TTC549 (cell line): ENCODE data around the gene PCDHGB3.
"Not testable (repeated sequence)": the region's sequence is repeated elsewhere in the genome, so short reads cannot be mapped to it uniquely, and the experiment has no call there.

Experiments
- FAIRE-seq: peaks from 2 replicates; lab custom pipeline; 2012; peaks lifted over from hg19 to GRCh38; lab: Jason Lieb, UNC

Gene PCDHGB3

DNA sequence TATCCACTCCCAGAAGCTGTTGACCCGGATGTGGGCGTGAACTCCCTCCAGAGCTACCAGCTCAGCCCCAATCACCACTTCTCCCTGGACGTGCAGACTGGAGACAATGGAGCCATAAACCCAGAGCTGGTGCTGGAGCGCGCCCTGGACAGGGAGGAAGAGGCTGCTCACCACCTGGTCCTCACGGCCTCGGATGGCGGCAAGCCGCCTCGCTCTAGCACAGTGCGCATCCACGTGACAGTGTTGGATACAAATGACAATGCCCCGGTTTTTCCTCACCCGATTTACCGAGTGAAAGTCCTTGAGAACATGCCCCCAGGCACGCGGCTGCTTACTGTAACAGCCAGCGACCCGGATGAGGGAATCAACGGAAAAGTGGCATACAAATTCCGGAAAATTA is 23.2 kb downstream of the PCDHGB3 start:
- FAIRE-seq: no peak

DNA sequence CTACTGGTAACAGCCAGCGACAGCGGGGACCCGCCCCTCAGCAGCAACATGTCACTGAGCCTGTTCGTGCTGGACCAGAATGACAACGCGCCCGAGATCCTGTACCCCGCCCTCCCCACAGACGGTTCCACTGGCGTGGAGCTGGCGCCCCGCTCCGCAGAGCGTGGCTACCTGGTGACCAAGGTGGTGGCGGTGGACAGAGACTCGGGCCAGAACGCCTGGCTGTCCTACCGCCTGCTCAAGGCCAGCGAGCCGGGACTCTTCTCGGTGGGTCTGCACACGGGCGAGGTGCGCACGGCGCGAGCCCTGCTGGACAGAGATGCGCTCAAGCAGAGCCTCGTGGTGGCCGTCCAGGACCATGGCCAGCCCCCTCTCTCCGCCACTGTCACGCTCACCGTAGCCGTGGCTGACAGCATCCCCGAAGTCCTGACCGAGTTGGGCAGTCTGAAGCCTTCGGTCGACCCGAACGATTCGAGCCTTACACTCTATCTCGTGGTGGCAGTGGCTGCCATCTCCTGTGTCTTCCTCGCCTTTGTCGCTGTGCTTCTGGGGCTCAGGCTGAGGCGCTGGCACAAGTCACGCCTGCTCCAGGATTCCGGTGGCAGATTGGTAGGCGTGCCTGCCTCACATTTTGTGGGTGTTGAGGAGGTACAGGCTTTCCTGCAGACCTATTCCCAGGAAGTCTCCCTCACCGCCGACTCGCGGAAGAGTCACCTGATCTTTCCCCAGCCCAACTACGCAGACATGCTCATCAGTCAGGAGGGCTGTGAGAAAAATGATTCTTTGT is 24.6 kb downstream of the PCDHGB3 start:
- FAIRE-seq: not testable (repeated sequence)

DNA sequence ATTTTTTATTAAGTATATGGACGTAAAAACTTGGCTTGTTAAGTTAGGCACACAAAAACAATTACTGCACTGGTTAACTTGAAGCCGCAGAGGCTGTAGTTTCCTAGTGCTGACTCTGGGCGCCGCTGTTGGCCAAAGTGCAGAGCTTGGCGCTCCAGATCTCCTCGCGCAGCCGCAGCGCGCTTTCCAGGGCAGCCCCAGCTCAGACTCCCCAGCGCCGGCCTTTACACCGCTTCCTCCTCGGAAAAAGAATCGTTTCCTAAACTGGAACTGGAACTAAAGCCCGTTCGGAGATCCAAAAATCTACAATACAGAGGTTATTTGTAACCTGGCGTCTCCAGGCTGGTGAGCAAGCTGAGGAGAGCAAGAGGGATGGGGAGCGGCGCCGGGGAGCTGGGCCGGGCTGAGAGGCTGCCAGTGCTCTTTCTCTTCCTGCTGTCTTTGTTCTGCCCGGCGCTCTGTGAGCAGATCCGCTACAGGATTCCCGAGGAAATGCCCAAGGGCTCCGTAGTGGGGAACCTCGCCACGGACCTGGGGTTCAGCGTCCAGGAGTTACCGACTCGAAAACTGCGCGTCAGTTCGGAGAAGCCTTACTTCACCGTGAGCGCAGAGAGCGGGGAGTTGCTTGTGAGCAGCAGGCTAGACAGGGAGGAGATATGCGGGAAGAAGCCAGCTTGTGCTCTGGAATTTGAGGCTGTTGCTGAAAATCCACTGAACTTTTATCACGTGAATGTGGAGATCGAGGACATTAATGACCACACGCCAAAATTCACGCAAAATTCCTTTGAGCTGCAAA is 27.9 kb downstream of the PCDHGB3 start, which contains the start of gene PCDHGB5:
TSS of gene PCDHGB5 (plus strand) at position 192 of the 796 bp plus-strand sequence. CDS start at position 373, 181 bp downstream.
- FAIRE-seq: not testable (repeated sequence)

GRCh38 chr5:141398608-141399007 is 28.6 kb downstream of the PCDHGB3 start:
- no peak for FAIRE-seq

- FAIRE-seq: no peak
Measured at GRCh38 chr5:141399555-141400258, 29.7 kb downstream of the PCDHGB3 start.

DNA sequence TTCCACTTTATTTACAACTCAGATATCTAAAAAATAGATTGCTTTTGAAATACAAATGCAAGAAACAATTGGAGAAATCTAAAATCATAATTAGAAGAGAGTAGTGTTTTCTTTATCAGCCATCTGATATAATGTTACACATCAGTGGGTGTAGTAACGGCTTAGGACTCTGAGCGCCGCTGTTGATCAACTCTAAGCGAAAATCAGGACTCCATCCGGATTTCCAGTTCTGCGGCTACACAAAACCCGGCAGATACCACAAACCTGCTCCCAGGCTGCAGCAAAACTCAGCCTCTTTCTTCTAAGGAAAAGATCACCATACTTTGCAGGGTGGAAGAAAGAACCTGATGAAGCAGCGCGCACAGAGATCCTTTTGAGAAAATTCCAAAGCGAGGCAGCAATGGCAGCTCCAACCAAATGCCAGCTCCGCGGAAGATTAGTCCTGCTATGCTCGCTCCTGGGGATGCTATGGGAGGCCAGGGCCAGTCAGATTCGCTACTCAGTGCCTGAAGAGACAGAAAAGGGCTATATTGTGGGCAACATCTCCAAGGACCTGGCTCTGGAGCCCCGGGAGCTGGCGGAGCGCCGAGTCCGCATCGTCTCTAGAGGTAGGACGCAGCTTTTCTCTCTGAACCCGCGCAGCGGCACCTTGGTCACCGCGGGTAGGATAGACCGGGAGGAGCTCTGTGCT is 32.7 kb downstream of the PCDHGB3 start, which contains the start of gene PCDHGA9:
TSS of gene PCDHGA9 (plus strand) at position 226 of the 691 bp plus-strand sequence. CDS start at position 401, 175 bp downstream.
- FAIRE-seq: no peak

- FAIRE-seq: no peak
Measured at GRCh38 chr5:141403387-141403786, 33.3 kb downstream of the PCDHGB3 start.

DNA sequence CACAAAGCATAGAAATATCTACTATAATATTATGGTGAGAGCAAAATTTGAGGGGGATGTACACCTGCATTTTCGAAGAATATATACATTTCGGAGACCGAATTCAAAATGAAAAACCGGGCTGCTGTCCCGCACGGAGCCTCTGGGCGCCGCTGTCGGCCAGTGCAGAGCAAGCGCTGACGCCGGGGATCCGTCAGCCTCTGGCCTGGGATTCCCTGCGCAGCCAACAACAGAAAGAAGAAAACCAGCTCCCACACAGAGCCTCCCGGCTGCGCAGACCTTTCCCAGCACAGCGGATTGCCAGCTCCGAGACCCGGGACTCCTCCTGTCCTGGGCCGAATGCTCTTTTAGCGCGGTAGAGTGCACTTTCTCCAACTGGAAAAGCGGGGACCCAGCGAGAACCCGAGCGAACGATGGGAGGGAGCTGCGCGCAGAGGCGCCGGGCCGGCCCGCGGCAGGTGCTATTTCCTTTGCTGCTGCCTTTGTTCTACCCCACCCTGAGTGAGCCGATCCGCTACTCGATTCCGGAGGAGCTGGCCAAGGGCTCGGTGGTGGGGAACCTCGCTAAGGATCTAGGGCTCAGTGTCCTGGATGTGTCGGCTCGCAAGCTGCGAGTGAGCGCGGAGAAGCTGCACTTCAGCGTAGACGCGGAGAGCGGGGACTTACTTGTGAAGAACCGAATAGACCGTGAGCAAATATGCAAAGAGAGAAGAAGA is 37.9 kb downstream of the PCDHGB3 start, which contains the start of gene PCDHGB6:
TSS of gene PCDHGB6 (plus strand) at position 232 of the 716 bp plus-strand sequence. CDS start at position 414, 182 bp downstream.
- FAIRE-seq: not testable (repeated sequence)

GRCh38 chr5:141409598-141410306 is 39.7 kb downstream of the PCDHGB3 start:
- FAIRE-seq: no peak

- no peak for FAIRE-seq
Measured at GRCh38 chr5:141411575-141411974, 41.5 kb downstream of the PCDHGB3 start.

DNA sequence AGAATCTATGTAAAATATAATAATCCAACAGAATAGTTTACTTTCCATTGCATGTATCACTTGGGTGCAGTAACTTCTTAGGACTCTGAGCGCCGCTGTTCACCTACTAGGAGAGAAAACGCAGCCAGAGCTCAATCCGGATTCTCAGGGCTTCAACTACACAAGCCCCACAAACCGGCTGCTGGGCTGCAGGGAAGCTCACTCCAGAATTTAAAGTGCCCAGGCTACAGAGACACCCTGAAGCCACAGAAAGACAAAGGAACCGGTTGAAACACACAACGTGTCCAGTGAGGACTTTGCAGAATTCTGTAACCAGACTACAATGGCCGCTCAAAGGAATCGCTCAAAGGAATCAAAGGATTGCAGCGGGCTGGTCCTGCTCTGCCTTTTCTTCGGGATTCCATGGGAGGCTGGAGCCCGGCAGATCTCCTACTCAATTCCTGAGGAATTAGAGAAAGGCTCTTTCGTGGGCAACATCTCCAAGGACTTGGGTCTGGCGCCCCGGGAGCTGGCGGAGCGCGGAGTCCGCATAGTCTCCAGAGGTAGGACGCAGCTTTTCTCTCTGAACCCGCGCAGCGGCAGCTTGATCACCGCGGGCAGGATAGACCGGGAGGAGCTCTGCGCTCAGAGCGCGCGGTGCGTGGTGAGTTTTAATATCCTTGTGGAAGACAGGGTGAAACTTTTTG is 43.0 kb downstream of the PCDHGB3 start, which contains the start of gene PCDHGA10:
TSS of gene PCDHGA10 (plus strand) at position 134 of the 686 bp plus-strand sequence. CDS start at position 323, 189 bp downstream.
- FAIRE-seq: no peak

DNA sequence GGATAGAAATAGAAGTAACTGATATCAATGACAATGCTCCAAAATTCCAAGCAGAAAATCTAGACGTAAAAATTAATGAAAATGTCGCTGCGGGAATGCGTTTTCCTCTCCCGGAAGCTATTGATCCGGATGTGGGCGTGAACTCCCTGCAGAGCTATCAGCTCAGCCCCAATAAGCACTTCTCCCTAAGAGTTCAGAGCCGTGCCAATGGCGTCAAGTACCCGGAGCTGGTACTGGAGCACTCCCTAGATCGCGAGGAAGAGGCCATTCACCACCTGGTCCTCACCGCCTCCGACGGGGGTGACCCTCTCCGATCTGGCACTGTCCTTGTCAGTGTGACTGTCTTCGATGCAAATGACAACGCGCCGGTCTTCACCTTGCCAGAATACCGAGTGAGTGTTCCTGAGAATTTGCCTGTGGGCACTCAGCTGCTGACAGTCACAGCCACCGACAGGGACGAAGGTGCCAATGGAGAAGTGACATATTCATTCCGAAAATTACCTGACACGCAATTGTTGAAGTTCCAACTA is 43.6 kb downstream of the PCDHGB3 start:
- no peak for FAIRE-seq

DNA sequence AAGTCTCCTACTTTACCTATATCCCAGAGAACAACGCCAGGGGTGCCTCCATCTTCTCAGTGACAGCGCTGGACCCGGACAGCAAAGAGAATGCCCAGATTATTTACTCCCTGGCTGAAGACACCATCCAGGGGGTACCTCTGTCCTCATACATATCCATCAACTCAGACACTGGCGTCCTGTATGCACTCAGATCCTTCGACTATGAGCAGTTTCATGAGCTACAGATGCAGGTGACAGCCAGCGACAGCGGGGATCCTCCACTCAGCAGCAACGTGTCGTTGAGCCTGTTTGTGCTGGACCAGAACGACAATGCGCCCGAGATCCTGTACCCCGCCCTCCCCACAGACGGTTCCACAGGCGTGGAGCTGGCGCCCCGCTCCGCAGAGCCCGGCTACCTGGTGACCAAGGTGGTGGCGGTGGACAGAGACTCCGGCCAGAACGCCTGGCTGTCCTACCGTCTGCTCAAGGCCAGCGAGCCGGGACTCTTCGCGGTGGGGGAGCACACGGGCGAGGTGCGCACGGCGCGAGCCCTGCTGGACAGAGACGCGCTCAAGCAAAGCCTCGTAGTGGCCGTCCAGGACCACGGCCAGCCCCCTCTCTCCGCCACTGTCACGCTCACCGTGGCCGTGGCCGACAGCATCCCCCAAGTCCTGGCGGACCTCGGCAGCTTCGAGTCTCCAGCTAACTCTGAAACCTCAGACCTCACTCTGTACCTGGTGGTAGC is 44.7 kb downstream of the PCDHGB3 start:
- FAIRE-seq: not testable (repeated sequence)

DNA sequence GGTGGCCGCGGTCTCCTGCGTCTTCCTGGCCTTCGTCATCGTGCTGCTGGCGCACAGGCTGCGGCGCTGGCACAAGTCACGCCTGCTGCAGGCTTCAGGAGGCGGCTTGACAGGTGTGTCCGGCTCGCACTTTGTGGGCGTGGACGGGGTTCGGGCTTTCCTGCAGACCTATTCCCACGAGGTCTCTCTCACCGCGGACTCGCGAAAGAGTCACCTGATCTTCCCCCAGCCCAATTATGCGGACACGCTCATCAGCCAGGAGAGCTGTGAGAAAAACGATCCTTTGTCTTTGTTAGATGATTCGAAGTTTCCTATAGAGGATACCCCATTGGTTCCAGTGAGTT is 45.2 kb downstream of the PCDHGB3 start:
- FAIRE-seq: not testable (repeated sequence)

DNA sequence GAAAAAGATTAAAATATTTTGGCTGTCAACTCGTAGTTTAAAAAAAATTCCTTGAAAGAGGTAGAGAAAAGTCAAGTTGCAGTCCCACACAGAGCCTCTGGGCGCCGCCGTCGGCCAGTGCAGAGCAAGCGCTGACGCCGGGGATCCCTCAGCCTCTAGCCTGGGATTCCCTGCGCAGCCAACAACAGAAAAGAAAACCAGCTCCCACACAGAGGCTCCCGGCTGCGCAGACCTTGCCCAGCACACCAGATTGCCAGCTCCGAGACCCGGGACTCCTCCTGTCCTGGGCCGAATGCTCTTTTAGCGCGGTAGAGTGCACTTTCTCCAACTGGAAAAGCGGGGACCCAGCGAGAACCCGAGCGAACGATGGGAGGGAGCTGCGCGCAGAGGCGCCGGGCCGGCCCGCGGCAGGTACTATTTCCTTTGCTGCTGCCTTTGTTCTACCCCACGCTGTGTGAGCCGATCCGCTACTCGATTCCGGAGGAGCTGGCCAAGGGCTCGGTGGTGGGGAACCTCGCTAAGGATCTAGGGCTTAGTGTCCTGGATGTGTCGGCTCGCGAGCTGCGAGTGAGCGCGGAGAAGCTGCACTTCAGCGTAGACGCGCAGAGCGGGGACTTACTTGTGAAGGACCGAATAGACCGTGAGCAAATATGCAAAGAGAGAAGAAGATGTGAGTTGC is 47.6 kb downstream of the PCDHGB3 start, which contains the start of gene PCDHGB7:
TSS of gene PCDHGB7 (plus strand) at position 184 of the 679 bp plus-strand sequence. CDS start at position 367, 183 bp downstream.
- FAIRE-seq: peak; percentile 63

GRCh38 chr5:141419074-141419880 is 49.2 kb downstream of the PCDHGB3 start:
- FAIRE-seq: no peak

DNA sequence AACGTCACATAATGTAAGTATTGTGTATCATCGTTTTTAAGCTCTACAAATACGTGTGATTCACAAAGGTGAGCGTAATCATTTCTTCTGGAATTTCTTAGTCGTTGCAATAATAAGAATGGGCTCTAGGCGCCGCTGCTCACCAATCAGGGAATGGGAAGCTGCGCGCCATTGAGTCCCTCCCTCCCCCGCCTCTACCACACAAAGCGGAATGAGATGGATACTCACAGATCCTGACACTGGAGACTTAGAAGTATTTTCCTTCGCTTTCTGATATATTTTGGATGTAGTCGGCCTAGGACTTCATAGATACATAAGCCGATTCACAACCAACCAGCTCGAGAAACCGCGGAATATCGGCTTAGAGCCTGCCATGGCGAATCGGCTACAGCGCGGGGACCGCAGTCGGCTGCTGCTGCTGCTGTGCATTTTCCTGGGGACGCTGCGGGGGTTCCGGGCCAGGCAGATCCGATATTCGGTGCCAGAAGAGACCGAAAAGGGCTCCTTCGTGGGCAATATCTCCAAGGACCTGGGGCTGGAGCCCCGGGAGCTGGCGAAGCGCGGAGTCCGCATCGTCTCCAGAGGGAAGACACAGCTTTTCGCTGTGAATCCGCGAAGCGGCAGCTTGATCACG is 50.9 kb downstream of the PCDHGB3 start, which contains the start of gene PCDHGA11:
TSS of gene PCDHGA11 (plus strand) at position 197 of the 634 bp plus-strand sequence. CDS start at position 374, 177 bp downstream.
- no peak for FAIRE-seq
